NCI-H2107 (cell line): Measurements from ENCODE around the gene SET.

Experiments used
- DNase-seq: peaks from one replicate; lab custom pipeline; 2025; lab: John Stamatoyannopoulos, UW

Gene SET

DNA sequence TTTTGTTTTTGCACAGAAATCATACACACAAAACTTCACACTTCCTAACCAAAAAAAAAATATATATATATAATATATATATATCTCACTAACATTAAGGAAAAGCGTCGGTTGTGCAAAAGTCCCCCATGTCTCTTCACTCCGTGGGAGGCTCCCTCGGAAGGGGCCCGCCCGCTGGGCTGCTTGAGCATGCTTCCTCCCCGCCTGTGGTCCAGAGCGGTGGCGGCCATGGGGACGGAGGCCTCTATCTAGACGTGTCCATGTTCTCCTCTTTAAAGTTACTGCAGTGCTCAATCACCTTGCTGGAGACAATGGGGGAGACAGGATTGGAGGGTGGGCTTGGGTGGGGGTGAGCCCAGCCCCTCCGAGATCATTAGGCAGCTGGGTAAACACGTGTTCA lies 42.1 kb downstream of the SET start:
- no peak for DNase-seq

- no peak for DNase-seq
These were observed 42.7 kb downstream of the SET start for GRCh38 chr9:128731691-128732090.

GRCh38 chr9:128732576-128732975 lies 43.6 kb downstream of the SET start:
- DNase-seq, result no peak

GRCh38 chr9:128733256-128733655 lies 44.2 kb downstream of the SET start:
- DNase-seq, result peak; percentile 28

GRCh38 chr9:128735373-128735772 lies 46.4 kb downstream of the SET start:
- no peak for DNase-seq

- DNase-seq, result no peak
These were observed 53.4 kb downstream of the SET start for GRCh38 chr9:128742401-128742800.

- no peak for DNase-seq
These were observed 54.4 kb downstream of the SET start for GRCh38 chr9:128743421-128743820.
